HL-60 (cell line): ENCODE measurements around the gene KSR1.

Experiments used
- CTCF ChIP-seq: IDR thresholded peaks from one replicate; pipeline ENCODE4 v1.5.1; 2011; ENCODE audit warnings: low read length, control low read depth, inconsistent platforms; ENCODE audit not compliant: insufficient read depth
- REST ChIP-seq: IDR thresholded peaks from 2 replicates; pipeline ENCODE4 v1.6.1; 2012; ENCODE audit warnings: low read depth; ENCODE audit not compliant: insufficient replicate concordance

GRCh38 chr17:27457731-27458523, 1.7 kb downstream of the KSR1 start:
- TF ChIP-seq CTCF = no peak
- TF ChIP-seq REST = no peak
